Loucy (cell line): ENCODE measurements around the gene RPS8.
"Not testable (repeated sequence)": the region's sequence is repeated elsewhere in the genome, so short reads cannot be mapped to it uniquely, and the experiment has no call there.

Source experiments
- EZH2phosphoT487 ChIP-seq: fragments of 200-600 bp; IDR thresholded peaks from 2 replicates; pipeline ENCODE4 v1.6.1; 2018; ENCODE audit warnings: antibody characterized with exemption, mild to moderate bottlenecking, moderate library complexity, borderline replicate concordance
- TF ChIP-seq, protein P1 (sequence below): fragments of 200-600 bp; sonication (generic); conservative IDR thresholded peaks from 2 replicates; pipeline ENCODE4 v1.5.1; 2014; ENCODE audit warnings: mild to moderate bottlenecking, antibody characterized with exemption, low read length

DNA sequence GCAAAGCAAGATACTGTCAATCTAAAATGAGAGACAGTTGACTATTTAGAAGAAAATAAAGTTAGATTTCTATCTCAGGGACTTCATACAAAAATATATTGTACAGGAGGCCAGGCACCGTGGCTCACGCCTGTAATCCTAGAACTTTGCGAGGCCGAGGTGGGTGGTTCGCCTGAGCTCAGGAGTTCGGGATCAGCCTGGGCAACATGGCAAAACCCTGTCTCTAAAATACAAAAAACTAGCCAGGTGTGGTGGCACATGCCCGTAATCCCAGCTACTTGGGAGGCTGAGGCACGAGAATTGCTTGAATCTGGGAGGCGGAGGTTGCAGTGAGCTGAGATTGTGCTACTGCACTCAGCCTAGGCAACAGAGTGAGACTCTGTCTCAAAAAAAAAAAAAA lies 40.6 kb downstream of the RPS8 start:
- TF ChIP-seq, protein P1, sequence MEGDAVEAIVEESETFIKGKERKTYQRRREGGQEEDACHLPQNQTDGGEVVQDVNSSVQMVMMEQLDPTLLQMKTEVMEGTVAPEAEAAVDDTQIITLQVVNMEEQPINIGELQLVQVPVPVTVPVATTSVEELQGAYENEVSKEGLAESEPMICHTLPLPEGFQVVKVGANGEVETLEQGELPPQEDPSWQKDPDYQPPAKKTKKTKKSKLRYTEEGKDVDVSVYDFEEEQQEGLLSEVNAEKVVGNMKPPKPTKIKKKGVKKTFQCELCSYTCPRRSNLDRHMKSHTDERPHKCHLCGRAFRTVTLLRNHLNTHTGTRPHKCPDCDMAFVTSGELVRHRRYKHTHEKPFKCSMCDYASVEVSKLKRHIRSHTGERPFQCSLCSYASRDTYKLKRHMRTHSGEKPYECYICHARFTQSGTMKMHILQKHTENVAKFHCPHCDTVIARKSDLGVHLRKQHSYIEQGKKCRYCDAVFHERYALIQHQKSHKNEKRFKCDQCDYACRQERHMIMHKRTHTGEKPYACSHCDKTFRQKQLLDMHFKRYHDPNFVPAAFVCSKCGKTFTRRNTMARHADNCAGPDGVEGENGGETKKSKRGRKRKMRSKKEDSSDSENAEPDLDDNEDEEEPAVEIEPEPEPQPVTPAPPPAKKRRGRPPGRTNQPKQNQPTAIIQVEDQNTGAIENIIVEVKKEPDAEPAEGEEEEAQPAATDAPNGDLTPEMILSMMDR, result not testable (repeated sequence)
- not testable (repeated sequence) for TF ChIP-seq EZH2phosphoT487
